SW480 (cell line): ENCODE results near the gene SND1.
A peak's percentile ranks its signal among the peaks of the same experiment; 100 is the strongest.

Experiments used
- DNase-seq: peaks from one replicate; pipeline ENCODE4 v3.0.0-alpha.2; 2016; ENCODE audit warnings: low spot score

SND1 gene

GRCh38 chr7:128021366-128021765, 369.4 kb downstream of the SND1 start:
- DNase-seq: no peak

DNA sequence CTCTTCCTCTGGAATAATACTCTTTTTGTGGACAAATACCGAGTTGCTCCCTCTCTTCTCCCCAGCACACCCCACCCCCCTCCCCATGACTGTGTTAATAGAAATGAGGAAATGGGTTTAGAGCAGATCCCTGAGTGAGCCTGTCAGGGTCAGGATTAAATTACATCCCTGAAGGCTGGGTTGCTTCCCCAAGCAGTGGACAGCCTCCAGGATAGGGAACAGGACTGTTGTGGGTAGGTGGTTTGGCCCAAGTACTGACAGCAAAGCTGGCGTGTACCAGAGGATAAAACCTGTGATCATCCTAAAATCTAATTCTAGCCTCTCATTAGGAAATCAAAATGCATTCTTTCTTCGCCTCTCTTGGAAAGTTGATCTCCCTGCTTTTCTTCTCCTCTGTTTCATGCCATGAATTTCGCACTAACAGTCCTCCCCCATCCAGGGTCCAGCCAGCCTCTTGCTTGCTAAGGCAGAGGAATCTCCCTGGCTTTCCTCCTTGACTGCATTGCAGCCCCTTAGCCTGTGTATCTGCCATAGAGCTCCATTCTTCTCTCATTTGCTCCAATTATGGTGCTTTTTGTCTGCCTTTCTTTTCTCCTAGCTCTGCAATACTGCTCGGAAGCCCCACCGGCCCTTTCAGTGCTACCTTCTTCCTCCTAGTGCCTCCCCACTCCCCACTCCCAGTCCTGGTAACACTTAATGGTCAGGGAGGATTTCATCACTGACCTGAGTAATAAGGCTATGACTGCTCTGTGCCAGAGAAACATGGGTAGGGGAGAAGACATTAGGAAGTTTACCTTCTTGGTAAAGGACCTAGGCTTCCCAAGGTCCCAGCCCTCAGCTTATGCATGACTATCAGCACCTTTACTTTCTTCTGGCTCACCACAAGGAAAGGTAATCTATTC, 370.9 kb downstream of the SND1 start:
- DNase-seq: no peak

GRCh38 chr7:128024151-128024550, 372.2 kb downstream of the SND1 start:
- no peak for DNase-seq

GRCh38 chr7:128025380-128025779, 373.4 kb downstream of the SND1 start:
- peak; percentile 13 for DNase-seq

- no peak for DNase-seq
Observed at GRCh38 chr7:128025819-128026218, 373.8 kb downstream of the SND1 start.

GRCh38 chr7:128026551-128026950, 374.6 kb downstream of the SND1 start:
- no peak for DNase-seq

DNA sequence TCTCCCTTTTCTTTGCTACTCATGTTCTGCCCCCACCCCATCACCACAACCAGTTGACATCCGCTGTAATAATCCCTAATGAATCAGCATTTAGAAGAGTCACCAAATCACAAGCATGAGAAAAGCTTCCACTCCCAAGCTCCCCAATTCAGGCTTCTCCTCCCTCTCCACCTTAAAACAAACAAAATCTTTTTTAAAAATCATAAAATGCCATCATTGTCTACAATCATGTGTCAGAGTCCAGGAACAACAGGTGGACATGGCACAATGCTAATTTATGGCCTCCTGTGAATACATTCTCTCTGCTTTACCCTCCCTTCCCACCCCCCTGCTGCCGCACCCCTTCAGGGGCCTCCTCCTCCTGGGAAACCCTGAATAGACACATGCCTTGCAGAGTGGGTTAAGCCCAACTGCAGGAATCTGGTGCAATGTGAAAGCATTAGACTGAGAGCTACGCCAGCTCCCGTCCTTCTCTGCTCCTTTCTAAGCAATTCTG, 375.5 kb downstream of the SND1 start:
- DNase-seq: peak; percentile 58

- DNase-seq: no peak
Observed at GRCh38 chr7:128029405-128029995, 377.5 kb downstream of the SND1 start.

GRCh38 chr7:128030263-128030653, 378.3 kb downstream of the SND1 start:
- no peak for DNase-seq

DNA sequence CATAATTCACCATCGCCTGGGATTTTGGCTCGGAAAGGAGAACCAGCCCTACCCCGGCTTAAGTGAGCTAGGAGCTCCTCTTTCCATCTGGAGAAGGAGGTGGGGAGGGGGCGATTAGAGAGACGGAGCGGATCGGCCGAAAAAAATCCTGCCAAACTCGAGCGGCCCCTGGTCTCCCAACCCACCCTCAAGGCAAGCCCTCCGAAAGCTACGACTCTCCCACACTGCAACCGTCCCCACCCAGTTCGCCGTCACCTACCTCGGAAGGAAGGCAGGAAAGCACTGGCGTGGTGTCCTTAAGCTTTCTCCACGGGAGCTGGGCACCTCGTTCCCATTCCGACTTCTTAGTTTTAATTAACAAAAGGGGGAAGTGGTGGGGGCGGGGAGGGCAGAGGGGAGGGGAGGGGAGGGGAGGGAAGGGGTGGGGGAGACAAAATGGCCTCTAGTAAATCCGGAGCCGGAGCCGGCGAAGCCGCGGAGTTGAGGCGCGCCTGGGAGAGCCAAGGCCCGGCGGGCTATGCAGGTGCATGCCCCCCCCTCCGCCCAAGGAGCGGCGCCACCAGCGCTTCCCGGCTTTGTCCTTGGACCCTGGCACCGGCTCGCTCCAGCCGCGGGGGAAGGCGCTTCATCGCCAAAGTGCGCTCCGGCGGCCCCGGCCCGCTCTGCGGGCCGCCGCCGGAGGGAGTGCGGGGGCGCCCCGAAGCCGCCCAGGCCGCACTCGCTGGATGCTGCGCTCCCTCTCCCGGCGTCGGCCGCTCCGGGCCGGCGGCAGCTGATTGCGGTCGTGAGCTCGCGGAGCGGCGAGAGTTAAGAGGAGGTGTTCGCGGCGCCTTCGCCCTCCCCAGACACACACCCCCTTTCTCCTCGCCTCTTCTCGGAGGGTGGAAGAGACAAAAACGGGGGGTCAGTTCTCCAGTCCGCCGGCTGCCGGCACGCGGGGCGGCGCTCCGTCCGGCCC, 378.9 kb downstream of the SND1 start, which contains the start of gene LRRC4:
TSS of gene LRRC4 (minus strand) at position 784 of the 958 bp plus-strand sequence. CDS start 797 bp downstream, outside the sequence.
- DNase-seq: no peak

DNA sequence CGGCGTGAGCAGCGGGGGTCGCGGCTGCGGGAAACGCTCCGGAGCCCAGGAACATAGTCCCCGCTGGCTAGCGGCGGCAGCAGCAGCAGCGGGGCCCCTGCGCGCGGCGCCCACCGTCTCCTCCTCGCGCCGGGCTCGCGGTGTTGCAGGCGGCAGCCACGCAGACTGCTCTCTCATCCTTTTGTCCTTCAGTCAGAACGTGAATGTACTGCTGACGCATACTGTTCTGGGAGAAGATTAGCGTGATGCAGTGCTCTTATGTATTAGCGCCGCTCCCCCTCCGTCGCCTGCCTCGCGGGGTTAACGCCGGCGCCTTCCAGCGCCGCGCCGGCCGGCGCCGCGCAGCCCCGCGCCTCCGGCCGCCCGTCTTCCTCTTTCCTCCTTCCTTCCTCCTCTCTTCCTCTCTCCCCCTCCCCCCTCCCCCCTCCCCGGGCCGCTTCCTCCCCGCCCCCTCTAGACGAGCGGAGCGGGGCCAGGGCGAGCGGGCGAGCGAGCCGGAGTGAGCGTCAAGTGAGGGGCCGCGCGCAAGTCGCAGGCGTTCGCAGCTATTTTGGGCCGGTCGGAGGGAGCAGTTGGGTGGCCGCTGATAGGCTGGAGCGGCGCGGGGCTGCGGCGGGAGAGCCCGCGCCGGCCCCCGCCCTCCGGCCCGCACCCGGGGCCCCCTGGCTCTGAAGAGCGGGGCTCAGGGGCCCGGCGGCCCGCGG, 380.1 kb downstream of the SND1 start:
- no peak for DNase-seq

DNA sequence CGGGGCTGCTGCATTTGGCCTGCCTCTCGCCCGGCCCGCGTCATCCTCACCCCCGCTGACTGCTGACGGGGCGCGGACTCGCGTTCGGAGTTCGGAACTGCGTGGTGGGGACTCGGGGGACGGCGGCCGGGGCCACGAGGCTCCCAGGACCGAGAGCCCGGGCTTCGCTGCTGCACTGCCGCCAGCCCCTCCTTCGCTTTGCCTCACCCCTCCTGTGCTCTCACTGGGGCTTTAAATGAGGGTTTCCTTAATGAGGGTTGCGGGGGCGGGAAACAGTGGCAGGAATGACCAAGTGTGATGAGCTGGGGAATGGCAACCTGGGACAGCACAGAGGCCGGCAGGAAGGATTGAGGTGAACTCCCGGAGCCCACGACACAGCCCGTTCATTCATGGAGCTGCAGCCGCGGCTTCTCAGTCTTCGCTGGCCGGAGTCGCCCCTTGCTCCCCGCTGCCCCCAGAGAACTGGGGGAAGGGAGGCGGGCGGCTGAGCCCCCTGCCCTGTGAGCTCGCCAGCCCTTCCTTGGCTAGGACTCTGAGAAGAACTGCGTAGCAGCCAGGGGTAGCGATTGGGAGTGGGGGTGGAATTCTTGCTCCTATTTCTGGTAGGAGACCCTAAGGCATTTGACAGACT, 380.7 kb downstream of the SND1 start:
- no peak for DNase-seq

- no peak for DNase-seq
Observed at GRCh38 chr7:128033246-128033645, 381.3 kb downstream of the SND1 start.

DNA sequence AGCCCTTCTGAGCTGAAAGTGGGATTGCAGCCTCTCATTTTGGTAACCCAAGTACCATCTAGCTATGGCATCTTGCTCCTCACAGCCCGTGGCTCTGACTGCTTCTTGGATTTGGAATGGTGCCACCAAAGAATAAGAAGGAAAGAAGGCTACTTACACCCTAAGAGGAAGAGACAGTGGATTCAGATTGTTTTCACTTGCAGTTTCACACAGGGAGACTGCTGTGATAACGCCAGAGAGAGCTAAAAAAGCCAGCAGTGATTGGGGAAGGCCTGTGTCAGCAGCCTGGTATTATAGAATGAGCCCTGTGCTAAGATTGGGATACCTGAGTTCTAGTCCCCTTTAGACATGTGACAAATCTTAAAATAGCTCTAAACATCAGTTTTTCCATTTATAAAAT, 382.8 kb downstream of the SND1 start:
- no peak for DNase-seq

- peak; percentile 9 for DNase-seq
Observed at GRCh38 chr7:128035712-128036111, 383.7 kb downstream of the SND1 start.

DNA sequence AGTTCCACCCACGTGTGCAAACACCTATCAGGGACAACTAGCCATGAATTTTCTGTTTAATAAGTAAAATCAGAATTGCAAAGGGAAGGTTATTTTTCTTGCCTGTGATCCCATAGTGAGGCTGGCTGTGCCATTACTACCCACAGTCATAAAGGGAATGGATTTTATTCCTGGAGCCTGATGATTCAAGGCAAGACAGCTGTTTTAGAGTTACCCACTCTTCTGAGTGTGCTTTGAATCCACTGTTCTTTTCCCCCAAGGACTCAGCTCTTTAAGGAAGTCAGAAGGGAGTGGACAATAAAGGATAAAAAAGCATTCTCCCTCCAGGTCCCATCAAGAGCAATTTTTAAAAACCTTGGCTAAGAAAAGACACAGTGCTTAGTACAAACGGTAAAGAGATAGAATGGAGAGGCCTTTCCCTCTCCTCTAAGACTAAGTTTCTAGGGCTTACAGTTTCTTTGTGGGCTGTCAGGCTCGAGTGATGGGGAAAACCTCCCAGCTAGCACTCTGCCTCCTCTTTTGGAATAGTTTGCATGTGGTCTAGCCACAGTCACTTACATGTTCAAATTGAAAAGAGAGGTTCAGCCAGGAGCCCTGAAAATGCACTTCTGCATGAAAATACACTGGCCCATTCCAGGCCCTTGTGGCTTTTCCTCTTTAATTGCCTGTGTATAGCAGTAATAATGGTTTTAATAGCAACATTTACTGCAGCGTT, 384.4 kb downstream of the SND1 start:
- no peak for DNase-seq

DNA sequence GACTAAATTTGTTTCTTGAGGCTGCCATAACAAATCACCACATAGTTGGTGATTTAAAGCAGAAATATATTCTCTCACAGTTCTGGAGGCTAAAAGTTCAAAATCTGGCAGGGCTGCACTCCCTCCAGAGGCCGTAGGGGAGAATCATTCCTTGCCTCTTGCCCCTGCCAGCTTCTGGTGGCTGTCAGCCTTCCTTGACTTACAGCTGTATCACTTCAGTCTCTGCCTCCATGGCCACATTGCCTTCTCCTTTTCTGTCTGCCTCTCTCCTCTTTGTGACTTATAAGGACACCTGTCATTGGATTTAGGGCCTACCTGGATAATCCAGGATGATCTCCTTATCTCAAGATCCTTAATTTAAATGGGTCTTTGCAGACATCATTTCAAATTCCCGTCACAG, 385.1 kb downstream of the SND1 start:
- no peak for DNase-seq

GRCh38 chr7:128037880-128038619, 386.1 kb downstream of the SND1 start:
- DNase-seq: no peak

- no peak for DNase-seq
Observed at GRCh38 chr7:128039544-128039953, 387.6 kb downstream of the SND1 start.

GRCh38 chr7:128040205-128040604, 388.2 kb downstream of the SND1 start:
- no peak for DNase-seq
